NCI-H128 (cell line): Measurements from ENCODE around the gene EIF3C.
"Not testable (repeated sequence)": the region's sequence is repeated elsewhere in the genome, so short reads cannot be mapped to it uniquely, and the experiment has no call there.

Source experiments
- DNase-seq: peaks from one replicate; lab custom pipeline; 2025; ENCODE audit not compliant: unreplicated experiment; lab: John Stamatoyannopoulos, UW

The EIF3C gene

GRCh38 chr16:28746618-28747350 is 35.5 kb downstream of the EIF3C start:
- DNase-seq = not testable (repeated sequence)

GRCh38 chr16:28749997-28750465 is 38.8 kb downstream of the EIF3C start:
- DNase-seq = not testable (repeated sequence)

- DNase-seq = not testable (repeated sequence)
These were observed 39.3 kb downstream of the EIF3C start for GRCh38 chr16:28750469-28751067.

- not testable (repeated sequence) for DNase-seq
These were observed 40.2 kb downstream of the EIF3C start, which contains the start of gene NPIPB9 for GRCh38 chr16:28751487-28751886. TSS of gene NPIPB9 (plus strand) at chr16:28751787.

GRCh38 chr16:28781697-28782096 is 70.4 kb downstream of the EIF3C start:
- DNase-seq = not testable (repeated sequence)

GRCh38 chr16:28782357-28782756 is 71.1 kb downstream of the EIF3C start:
- DNase-seq = not testable (repeated sequence)
